ENCODE measurements around the gene SUN1. TPM values are rescaled to one million over a fixed set of nuclear protein-coding genes. Genes with fewer than 3 reads are reported as not detected.

Gene SUN1
- total and polyA plus RNA-seq, 2 donors (not counting 3 experiments of a cell fraction or from before 2014, with no cell fraction given) = 158 to 410 TPM

DNA sequence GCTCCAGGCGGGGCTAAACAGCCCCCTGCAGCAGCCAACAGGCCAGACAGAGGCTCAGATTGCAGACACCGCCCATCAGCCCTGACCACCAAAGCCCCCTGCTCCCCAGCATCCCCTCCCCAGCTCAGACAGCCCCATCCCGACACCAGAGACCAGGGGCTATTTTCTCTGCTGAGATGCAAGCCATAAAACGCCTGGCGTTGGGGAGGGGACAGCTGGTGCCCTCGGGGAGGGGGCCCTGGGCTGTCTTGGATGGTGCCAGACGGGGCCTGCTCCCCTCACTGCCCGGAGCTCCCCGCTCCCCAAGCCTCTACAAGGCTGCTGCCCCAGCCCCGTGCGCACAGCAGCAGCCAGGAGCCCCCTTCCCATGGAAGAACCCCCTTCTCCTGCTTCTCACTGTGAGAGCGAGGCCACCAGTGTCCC, 75.9 kb downstream of the SUN1 start:
- Histone ChIP-seq H2AFZ (ENCODE audit: low read depth, low read length) (no peak overlapping the region), H3K9me1 (replicated peaks; ENCODE audit: control insufficient read depth, extremely low read depth, insufficient read depth, low read length) (no peaks in the 10 kb centered on the region), H3K79me2 (ENCODE audit: control insufficient read depth, insufficient read depth, low read length) (no peaks in the 10 kb centered on the region), H4K20me1 (replicated peaks; ENCODE audit: control insufficient read depth, extremely low read depth, insufficient read depth, low read length) (no peaks in the 10 kb centered on the region), H3K4me3 (replicated peaks in 1 of 3; ENCODE audit: insufficient read depth in 1 of 3, low read depth in 1 of 3, low read length in 3 of 3) (no peak overlapping the region), H3K4me1 (ENCODE audit: control insufficient read depth, extremely low read depth, insufficient read depth, low read length) (no peaks in the 10 kb centered on the region), H3K4me2 (ENCODE audit: insufficient read depth, low read length) (no peak overlapping the region), H3K36me3 (ENCODE audit: control insufficient read depth in 2 of 2, extremely low read depth in 1 of 2, insufficient read depth in 2 of 2, low read length in 2 of 2) (no peaks in the 10 kb centered on the region), H3K27ac (ENCODE audit: insufficient read depth, low read depth, low read length) (no peak overlapping the region), H3K9me3 (replicated peaks; ENCODE audit: control insufficient read depth, insufficient read depth, low read length) (no peaks in the 10 kb centered on the region), H3K27me3 (ENCODE audit: control insufficient read depth in 2 of 2, insufficient read depth in 2 of 2, low read length in 2 of 2) (peaks cover 6 to 11% of the 10 kb centered on the region in 2 experiments), H3K9ac (replicated peaks; ENCODE audit: extremely low read depth, insufficient read depth, low read length) (no peak overlapping the region)
- DNase-seq (ENCODE audit: low read depth, low spot score) = no peak
- dilution Hi-C loops (cut with MboI; ENCODE audit: extremely low pct_ligation_motif_present, low sequenced_read_pairs) (no loop called here), intact Hi-C loops (cut with micrococcal nuclease) (loop anchor here (2.0 to 5.0 kb wide), 3 partner anchors 47 to 269 kb away; partner anchors contain the start of gene ADAP1)
- no peak for FAIRE-seq
- CTCF ChIA-PET = interaction anchor here (0.7 to 2.2 kb wide), 6 partner anchors 23 to 268 kb away, joined by 3 to 9 read pairs (median 4); partner anchors contain the start of genes ADAP1 and COX19
- BruUV-seq (replicated peaks) = no TSS peak
- TF ChIP-seq, protein P1, sequence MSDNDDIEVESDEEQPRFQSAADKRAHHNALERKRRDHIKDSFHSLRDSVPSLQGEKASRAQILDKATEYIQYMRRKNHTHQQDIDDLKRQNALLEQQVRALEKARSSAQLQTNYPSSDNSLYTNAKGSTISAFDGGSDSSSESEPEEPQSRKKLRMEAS (IDR thresholded peaks at IDR 0.05; ENCODE audit: insufficient read depth, insufficient read length) = no peak
- no peak for TF ChIP-seq CTCF (IDR thresholded peaks at IDR 0.05; ENCODE audit: extremely low read depth in 1 of 2, insufficient read depth in 1 of 2, low read depth in 1 of 2, low read length in 2 of 2)
- no peak for TF ChIP-seq FOS (IDR thresholded peaks at IDR 0.05; ENCODE audit: borderline replicate concordance, insufficient read depth, low read length)
- TF ChIP-seq MYC (IDR thresholded peaks at IDR 0.05; ENCODE audit: low read depth, low read length) = no peak
- TF ChIP-seq JUN (IDR thresholded peaks at IDR 0.05; ENCODE audit: borderline replicate concordance, insufficient read depth, insufficient read length, low read depth) = no peak
- TF ChIP-seq POLR2A (IDR thresholded peaks at IDR 0.05; ENCODE audit: low read depth, low read length) = no peak
- no peak for TF ChIP-seq POLR2AphosphoS5 (IDR thresholded peaks at IDR 0.05; ENCODE audit: insufficient read depth, low read depth, low read length)
- TF ChIP-seq EZH2 (IDR thresholded peaks at IDR 0.05; ENCODE audit: borderline replicate concordance, low read depth, low read length, severe bottlenecking) = no peak
- TF ChIP-seq GATA2 (IDR thresholded peaks at IDR 0.05; ENCODE audit: insufficient read depth, insufficient read length, low read depth, low read length) = no peak
- POLR2A ChIA-PET = no interaction called here

Data from endothelial cell of umbilical vein (primary cell).